Activated CD4-positive, CD25-positive, alpha-beta regulatory T cell treated with anti-CD3 and anti-CD28 coated beads, Interleukin-2, amount 50 U/mL, for 16 hours (primary cell): ENCODE results near the gene SCAMP3.

Experiments
- DNase-seq: peaks from one replicate; pipeline ENCODE4 v3.0.0-alpha.2; 2020; ENCODE audit warnings: low read depth, low spot score

SCAMP3 gene

GRCh38 chr1:155285631-155286044 lies 23.5 kb upstream of the SCAMP3 start:
- no peak for DNase-seq

GRCh38 chr1:155285063-155285462 lies 22.9 kb upstream of the SCAMP3 start:
- DNase-seq = no peak

DNA sequence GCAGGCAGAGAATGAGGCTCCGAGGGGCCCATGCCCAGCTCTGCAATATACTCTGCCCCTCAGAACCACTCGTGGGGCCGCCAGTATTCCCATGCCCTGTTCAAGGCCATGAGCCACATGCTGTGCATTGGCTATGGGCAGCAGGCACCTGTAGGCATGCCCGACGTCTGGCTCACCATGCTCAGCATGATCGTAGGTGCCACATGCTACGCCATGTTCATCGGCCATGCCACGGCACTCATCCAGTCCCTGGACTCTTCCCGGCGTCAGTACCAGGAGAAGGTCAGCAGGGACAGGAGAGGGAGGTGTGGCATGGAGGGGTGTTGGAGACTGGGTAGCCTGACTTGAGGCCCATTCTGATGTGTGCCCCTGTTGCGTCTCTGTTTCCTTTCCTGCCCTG lies 22.3 kb upstream of the SCAMP3 start:
- no peak for DNase-seq

- DNase-seq = no peak
Measured at GRCh38 chr1:155282488-155283091, 20.4 kb upstream of the SCAMP3 start.

DNA sequence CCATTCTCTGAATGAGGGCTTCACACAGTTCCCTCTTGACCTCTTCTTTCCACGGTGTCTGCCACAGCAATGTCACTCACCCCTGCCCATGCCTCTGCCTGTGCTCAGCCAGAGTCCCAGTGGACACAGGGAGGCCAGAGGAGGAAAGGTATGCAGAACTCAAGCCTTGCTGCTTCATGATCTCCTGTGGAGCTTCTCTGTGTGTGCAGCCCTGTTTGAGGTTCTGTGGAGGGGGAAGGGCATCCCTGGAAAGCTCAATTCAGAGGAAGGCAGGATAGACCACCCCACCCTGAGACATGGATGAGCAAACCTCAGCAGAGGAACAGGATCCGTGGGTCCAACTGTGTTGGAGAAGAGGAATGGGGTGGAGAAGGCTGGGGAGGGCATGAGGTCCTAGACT lies 17.1 kb upstream of the SCAMP3 start:
- DNase-seq = no peak

DNA sequence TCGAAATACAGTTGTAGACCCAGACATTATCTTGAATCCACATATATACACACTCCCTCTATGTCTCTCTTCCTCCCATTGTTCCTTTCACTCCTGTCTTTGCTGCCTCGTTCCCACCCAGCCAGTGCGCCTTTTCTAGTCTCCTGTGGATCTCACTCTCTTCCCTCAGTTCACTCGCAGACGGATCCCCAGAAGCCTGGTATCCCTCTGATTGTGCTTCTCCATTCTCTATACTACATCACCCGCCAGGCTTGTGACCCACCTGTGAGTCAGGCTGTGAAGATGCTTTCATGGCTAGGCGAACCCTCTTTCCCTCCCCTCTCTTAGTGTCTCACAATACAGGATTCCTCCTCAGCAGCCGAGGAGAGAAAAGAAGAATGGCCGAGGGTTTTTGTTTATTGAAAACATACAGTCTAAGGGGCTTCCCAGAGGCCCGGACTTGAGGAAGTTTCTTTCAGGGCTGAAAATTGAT lies 16.6 kb upstream of the SCAMP3 start:
- no peak for DNase-seq

- DNase-seq = peak; percentile 53
Measured at GRCh38 chr1:155277902-155278688, 15.9 kb upstream of the SCAMP3 start.

DNA sequence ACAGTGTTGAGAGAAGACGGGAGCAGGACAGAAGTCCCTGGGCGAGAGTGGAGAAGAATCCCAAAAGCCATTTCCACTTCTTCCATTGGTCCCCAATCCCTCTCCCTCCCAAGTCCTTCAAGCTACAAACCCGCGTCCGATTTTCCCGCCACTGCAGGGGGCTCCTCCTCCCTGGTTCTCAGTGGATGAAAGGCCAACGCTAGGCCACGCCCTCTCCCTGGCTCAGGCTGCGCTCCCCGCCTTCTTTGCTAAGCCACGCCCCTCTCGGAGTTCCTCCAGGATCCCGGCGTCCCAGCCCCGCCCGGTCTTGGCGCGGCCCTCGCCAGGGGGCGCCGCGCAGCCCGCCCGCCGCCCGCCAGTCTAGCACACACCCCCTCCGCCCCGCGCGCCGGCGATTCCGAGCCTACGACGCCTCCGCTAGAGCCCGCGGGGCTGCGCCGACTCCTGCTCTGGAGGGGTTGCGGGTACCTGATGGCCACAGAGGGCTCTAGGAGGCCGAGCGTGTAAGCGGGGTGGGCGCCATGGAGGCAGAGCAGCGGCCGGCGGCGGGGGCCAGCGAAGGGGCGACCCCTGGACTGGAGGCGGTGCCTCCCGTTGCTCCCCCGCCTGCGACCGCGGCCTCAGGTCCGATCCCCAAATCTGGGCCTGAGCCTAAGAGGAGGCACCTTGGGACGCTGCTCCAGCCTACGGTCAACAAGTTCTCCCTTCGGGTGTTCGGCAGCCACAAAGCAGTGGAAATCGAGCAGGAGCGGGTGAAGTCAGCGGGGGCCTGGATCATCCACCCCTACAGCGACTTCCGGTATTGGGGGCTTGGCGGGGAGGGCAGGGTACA lies 15.1 kb upstream of the SCAMP3 start, which contains the start of gene HCN3:
HCN3 (plus strand) TSS at position 394 of the 832 bp plus-strand sequence; CDS start at position 522, 128 bp downstream.
- DNase-seq = peak; percentile 71

DNA sequence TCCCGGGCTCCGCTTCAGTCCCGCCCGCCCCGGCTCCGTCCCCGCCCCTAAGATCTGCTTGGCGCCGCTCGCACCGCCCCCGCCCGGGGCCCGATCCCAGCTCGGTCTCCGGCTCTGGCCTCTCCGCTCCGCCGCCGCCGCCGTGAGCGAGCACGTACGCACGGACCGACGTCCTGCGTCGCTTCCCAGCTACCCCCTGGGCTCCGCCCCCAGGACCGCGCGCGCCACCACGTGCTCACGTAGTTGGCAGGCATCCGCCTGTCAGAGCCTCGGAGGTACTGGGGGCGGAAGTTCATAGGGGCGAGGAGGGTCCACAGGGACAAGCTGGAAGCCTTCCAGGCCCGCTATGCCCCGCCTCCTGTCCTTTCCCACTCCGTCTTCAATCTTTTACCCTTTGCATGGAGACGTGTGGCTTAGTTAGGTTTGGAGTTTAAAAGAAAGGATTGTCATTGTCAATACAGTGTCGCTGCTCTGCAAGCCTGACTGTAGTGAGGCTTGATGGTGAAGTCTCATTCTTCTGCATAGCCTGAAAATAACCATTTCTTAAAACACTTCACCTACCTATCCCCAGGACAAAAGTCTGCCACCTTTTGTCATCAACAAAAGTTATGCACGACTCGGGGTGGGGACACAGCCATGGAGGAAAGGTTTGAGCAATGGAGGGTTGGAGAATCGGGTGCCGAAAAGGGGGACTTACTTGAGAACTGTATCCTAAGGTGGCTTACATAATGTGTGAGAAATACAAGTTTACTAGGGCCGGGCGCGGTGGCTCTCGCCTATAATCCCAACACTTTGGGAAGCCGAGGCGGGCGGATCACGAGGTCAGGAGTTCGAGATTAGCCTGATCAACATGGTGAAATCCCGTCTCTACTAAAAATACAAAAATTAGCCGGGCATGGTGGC lies 11.4 kb upstream of the SCAMP3 start, which contains the start of gene CLK2:
CLK2 (minus strand) TSS at position 162 of the 903 bp plus-strand sequence. CDS start 2,527 bp downstream, outside the sequence.
- DNase-seq = peak; percentile 86

GRCh38 chr1:155272466-155273342 lies 10.5 kb upstream of the SCAMP3 start:
- DNase-seq = no peak

DNA sequence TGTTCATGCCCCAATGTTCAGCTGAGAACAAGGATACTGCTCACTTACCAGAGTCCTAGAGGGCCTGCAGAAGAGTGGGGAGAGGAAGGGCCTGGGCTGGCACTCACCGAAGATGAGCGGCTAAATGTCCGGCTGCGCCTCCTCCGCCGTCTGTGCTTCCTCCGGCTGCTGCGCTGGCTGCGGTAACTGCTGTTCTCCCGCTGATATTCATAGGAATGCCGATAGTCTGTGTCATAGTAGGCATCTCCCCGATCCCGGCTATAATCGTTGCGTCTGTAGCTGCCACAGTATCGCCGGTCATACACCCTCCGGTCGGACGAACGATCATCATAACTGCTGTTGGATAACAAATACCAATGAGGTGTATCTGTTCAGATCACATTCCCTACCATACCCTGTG lies 7.2 kb upstream of the SCAMP3 start:
- no peak for DNase-seq

DNA sequence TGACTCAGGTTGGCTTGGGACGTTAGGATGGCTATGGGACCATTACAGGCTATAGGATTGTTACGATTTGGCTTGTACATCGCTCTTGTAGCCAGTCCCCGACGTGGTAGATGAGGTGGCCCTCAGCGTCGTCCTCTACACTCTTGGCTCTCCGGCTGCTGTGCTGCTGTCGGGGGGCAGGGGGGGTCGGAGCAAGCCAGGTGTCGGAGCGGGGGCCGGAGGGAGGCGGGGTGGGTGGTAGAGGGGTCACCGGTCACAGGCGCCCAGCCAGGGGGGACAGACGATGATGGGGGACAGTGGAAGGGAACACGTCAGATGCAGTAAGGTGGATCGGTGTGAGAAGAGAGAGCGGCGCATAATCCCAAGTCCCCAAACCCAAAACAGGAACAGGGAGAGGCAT lies 6.5 kb upstream of the SCAMP3 start:
- no peak for DNase-seq

DNA sequence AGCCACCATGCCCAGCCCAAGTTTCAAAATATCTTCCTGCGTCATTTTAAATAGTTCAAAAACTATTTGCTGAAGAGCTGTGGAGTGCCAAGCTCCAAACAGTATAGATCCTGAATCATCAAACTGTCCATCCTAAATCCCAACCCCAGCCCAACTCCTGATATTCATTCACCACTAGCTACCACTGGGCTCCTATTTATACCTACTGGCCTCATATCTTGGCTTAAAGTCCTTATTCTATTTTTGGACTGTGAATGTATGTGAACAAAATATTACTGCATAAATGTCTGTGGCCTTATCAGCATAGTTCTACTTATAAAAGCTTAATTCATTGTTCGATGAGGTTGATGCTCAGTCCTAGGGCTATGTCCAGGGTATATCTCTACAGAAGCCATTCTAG lies 5.2 kb upstream of the SCAMP3 start:
- no peak for DNase-seq

DNA sequence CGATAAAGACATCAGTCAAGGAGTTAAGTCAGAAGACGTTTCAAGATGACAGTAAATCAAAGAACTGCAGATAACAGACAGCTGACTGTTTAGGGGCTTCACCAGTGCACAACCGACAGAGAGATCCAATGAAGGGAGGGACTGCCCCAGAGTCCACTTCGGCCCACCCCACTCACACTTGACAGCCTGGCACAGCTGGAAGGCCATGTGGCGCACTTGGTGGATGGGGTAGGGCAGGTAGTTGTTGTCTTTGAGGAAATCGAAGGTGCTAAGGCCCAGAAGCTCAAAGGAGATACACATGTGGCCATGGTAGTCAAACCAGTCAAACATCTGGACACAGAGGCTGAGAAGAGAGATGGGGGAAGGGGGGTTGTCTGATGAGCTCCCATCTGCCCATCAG lies 4.4 kb upstream of the SCAMP3 start:
- DNase-seq = no peak

DNA sequence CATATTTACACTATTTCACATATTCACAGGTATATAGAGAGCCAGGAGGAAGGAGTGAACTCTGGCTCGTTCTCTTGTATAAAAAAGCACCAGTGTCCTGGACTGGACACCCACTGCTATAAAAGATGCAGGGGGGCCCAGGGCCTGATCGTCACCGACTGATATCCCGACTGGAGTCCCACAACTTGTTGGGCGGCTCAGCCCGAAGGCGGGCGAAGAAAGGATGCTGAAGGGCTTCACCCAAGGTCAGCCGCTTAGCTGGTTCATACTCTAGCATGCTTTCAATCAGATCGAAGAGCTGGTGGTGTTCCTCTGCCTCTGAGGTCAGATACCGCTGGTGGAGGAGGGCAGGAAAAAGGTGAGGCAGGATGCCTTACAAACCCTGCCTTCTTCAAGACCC lies 907 bp upstream of the SCAMP3 start:
- DNase-seq = no peak

GRCh38 chr1:155261493-155261851 lies 688 bp downstream of the SCAMP3 start:
- DNase-seq = no peak

- DNase-seq = no peak
Measured at GRCh38 chr1:155260276-155260675, 1.9 kb downstream of the SCAMP3 start.

DNA sequence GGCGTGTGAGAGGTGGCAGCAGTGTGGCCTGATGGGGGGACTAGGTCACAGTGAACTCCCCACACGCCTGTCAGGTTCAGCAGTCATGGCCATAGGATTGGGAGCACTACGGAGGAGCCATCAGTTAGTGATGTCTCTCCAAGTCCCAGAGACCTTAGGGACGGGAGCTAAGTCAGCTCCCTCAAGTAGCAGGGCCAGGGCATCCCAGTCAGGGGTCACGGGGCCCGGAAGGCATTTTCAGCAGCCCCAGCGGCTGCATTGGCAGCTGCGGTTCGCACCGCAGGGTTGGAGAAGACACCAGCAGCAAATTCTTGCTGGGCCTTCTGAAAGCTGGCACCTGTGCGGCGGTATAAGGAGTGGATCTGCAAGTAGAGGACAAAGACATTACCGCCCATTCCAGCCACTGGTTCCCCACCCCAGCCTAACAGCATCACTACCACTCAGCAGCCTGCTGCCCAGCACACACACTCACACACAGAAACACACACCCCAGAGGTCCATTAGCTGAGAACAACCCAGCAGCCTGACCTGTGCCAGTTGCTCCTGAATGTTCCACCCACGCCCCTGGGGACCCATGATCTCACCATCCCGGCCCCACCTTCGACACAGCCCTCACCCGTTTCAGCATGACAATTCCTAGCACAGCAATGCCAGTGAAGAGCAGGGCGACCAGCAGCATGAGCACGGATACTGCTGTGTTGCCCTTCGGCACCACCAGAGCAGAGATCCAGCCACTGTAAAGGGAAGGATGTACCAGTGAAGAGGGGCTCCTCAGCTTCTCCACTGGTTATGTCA lies 5.9 kb downstream of the SCAMP3 start:
- DNase-seq = no peak
